Left colon (tissue), 2 donors: ENCODE results near the gene ADAP2. TPM values are rescaled to one million over a fixed set of nuclear protein-coding genes. Genes with fewer than 3 reads are reported as not detected.

Source experiments
- ATAC-seq: fragments of 200-7000 bp; cut with Tn5 transposase; one replicate; pipeline ENCODE4 v1.9.1; 2020; ENCODE audit warnings: mild to moderate bottlenecking, moderate library complexity
- DNase-seq, 2 donors: peaks; one replicate each; pipeline ENCODE4 v3.0.0-alpha.2; 2020
- intact Hi-C, 2 donors: fragments of 100-400 bp; cut with DNase I in 1 of 2; cut with micrococcal nuclease in 1 of 2; formaldehyde crosslinking; loops; one replicate each; pipeline versions ENCODE4 v1.11.2 to v1.14.0; 2022; cut with DNase I, micrococcal nuclease
- total RNA-seq, 2 donors: library from RNA; stranded (reverse); fragmentation: NEBNext Ultra II Directional; extraction: Animal tissue kit (Norgen Biotek cat#: 25700); gene quantifications; one replicate each; pipeline ENCODE4 v1.2.1, GENCODE V29; 2021
- donor health status: DM: no; HTN: no; CAD: no.
- donor health status: DM: yes; HTN: yes; CAD: no.

Gene ADAP2
- total RNA-seq, 2 donors from 2014 or later: 6.2 to 14.4 TPM

DNA sequence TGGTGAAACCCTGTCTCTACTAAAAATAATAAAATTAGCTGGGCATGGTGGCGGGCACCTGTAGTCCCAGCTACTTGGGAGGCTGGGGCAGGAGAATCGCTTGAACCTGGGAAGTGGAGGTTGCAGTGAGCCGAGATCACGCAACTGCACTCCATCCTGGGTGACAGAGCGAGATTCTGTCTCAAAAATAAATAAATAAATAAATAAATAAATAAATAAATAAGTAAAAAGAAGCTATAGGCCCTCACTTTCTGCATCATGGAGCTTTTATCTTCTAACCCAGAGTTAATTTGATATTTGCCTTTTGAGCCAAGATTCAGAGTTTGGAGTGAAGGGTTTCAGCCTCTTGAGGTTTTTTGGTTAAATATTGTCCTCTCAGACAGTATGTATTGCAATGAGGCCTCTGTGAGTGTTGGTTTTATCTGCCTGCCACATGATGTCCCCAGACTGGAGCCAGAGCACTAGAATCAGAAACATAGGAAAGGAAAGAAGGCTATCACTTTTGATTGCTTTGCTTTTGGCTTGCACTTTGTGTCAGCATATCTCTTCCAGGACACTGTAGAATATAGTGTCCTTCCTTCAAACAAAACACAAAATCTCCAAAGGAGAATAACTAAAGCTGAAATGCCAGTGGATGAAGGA lies 81.6 kb downstream of the ADAP2 start:
- intact Hi-C loops: no loop called here
- no peak for DNase-seq

DNA sequence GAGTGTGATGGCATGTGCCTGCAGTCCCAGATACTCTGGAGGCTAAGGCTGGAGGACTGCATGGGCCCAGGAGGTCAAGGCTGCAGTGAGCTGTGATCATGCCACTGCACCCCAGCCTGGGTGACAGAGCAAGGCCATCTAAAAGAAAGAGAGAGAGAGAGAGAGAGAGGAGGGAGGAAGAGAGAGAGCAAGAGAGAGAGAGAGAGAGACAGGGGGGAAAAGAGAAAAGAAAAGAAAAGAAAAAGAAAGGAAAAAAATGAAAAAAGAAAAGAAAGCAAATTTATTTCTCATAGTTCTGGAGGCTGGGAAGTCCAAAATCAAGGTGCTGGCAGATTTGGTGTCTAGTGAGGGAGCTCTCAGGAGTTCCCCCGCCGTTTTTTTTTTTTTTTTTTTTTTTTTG lies 82.4 kb downstream of the ADAP2 start:
- intact Hi-C loops: no loop called here
- DNase-seq (no peak), ATAC-seq (no peak)

More for the DNA sequence above, 81.6 kb downstream of the ADAP2 start:
- no peak for ATAC-seq

DNA sequence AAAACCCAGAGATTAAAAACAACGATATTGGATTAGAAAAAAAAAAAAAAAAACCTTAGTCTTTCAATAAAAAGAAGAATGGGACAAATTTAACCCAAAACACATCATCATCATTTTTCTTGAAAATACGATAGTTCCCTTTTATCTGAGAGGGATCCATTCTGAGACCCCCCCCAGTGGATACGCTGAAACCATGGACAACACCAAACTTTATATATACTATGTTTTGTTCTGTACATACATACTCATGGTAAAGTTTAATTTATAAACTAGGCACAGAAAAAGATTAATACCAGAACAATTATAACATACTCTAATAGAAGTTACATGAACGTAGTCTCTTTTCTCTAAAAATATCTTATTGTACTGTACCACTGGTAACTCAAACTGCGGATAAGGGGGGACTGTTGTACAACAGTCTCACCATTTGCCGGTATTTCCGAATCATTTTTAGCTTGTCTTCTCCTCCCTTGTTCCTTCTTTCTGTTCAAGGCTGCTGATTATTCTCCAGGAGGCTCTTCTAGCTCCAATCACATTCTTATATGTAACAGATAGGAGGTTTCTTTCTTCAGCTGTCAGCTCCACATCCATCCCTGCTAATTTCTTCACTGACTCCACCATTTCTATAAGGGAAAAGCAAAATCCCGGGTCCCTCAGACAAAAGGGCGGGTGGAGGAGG lies 86.1 kb downstream of the ADAP2 start:
- ATAC-seq (no peak), DNase-seq (no peak)
- intact Hi-C loops: no loop called here

DNA sequence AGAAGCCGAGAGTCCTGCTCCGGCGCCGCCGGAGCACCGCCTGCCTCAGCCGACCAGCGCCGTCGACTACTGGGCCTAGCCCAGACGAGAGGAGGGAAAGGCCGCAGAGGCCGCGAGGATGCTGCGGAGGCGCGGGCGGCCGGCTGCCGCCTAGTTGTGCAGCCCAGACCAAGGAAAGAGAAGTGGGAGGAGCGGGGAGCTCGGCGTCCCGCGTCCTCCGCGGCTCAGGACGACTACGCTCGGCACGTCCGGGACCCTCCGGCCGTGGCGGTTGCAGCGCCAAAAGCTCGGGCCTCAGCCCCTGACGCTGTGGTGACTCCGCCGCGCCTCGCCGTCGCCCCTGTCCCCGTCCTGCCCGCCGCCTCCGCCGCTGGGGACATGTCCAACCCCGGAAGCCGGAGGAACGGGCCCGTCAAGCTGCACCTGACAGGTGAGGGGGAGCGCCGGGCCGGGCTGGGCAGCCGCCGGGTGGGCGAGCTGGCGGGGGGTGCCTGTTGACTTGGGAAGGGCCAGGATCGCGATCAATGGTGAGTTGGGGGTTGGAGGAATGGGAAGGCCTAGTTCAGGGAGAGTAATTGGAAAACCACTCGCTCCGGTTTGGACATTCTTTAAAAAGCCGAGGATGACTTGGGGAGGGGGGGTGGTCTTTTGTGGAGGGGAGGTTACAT lies 86.8 kb downstream of the ADAP2 start:
- ATAC-seq (peak; percentile 88), DNase-seq (peak; percentile 53 to 73)
- intact Hi-C loops: no loop called here

Other genes with a start within 250 kb of the ADAP2 start
- 10 to 100 TPM; 13.5 to 15.5 TPM for gene CRLF3, start 97.3 kb upstream of the ADAP2 start, total RNA-seq
- 1 to 10 TPM; 2.0 to 3.7 TPM for gene ATAD5, start 90.0 kb upstream of the ADAP2 start, total RNA-seq
- gene TEFM, start 15.7 kb upstream of the ADAP2 start, total RNA-seq: 10 to 100 TPM; 11.8 to 17.8 TPM
- gene RNF135, start 49.1 kb downstream of the ADAP2 start, total RNA-seq: 10 to 100 TPM; 19.2 to 27.0 TPM
- 10 to 100 TPM; 48.9 to 61.4 TPM for gene NF1, start 173.0 kb downstream of the ADAP2 start, total RNA-seq